ENCODE data around the gene TOLLIP. TPM values are rescaled to one million over a fixed set of nuclear protein-coding genes. Genes with fewer than 3 reads are reported as not detected.
"Not testable (repeated sequence)": the region's sequence is repeated elsewhere in the genome, so short reads cannot be mapped to it uniquely, and the experiment has no call there.

Gene TOLLIP
- total RNA-seq, 1 donor from 2014 or later: 67.5 TPM

GRCh38 chr11:1243521-1243920, 65.9 kb downstream of the TOLLIP start:
- H3K9me3 Mint-ChIP-seq (ENCODE audit: unreplicated experiment): peaks cover 16% of the 10 kb centered on the region
- not testable (repeated sequence) for H3K27ac Mint-ChIP-seq (ENCODE audit: unreplicated experiment); H3K4me3 Mint-ChIP-seq (ENCODE audit: unreplicated experiment); H3K36me3 Mint-ChIP-seq (ENCODE audit: unreplicated experiment); H3K27me3 Mint-ChIP-seq (ENCODE audit: unreplicated experiment); DNase-seq; H3K4me1 Mint-ChIP-seq (ENCODE audit: low read depth, unreplicated experiment)

- DNase-seq; H3K27ac Mint-ChIP-seq (ENCODE audit: unreplicated experiment); H3K4me3 Mint-ChIP-seq (ENCODE audit: unreplicated experiment); H3K4me1 Mint-ChIP-seq (ENCODE audit: low read depth, unreplicated experiment); H3K36me3 Mint-ChIP-seq (ENCODE audit: unreplicated experiment); H3K27me3 Mint-ChIP-seq (ENCODE audit: unreplicated experiment): not testable (repeated sequence)
- peaks cover 16% of the 10 kb centered on the region for H3K9me3 Mint-ChIP-seq (ENCODE audit: unreplicated experiment)
These were observed 66.7 kb downstream of the TOLLIP start for GRCh38 chr11:1242751-1243150.

- DNase-seq: no peak
- H3K9me3 Mint-ChIP-seq (ENCODE audit: unreplicated experiment): peaks cover 16% of the 10 kb centered on the region
- H3K27ac Mint-ChIP-seq (ENCODE audit: unreplicated experiment): no peak overlapping the region
- TF ChIP-seq CTCF (IDR thresholded peaks at IDR 0.05; ENCODE audit: partially characterized antibody, unreplicated experiment): no peak
- H3K36me3 Mint-ChIP-seq (ENCODE audit: unreplicated experiment): no peaks in the 10 kb centered on the region
- no peaks in the 10 kb centered on the region for H3K27me3 Mint-ChIP-seq (ENCODE audit: unreplicated experiment)
- no peak overlapping the region for H3K4me3 Mint-ChIP-seq (ENCODE audit: unreplicated experiment)
- H3K4me1 Mint-ChIP-seq (ENCODE audit: low read depth, unreplicated experiment): no peaks in the 10 kb centered on the region
These were observed 67.1 kb downstream of the TOLLIP start for GRCh38 chr11:1242289-1242688.

- Mint-ChIP-seq H3K36me3 (ENCODE audit: unreplicated experiment) (no peaks in the 10 kb centered on the region), H3K27ac (ENCODE audit: unreplicated experiment) (peak overlapping the region; percentile 12), H3K27me3 (ENCODE audit: unreplicated experiment) (no peaks in the 10 kb centered on the region), H3K4me3 (ENCODE audit: unreplicated experiment) (no peak overlapping the region), H3K4me1 (ENCODE audit: low read depth, unreplicated experiment) (no peaks in the 10 kb centered on the region), H3K9me3 (ENCODE audit: unreplicated experiment) (peaks cover 16% of the 10 kb centered on the region)
- TF ChIP-seq CTCF (IDR thresholded peaks at IDR 0.05; ENCODE audit: partially characterized antibody, unreplicated experiment): no peak
- DNase-seq: no peak
These were observed 67.7 kb downstream of the TOLLIP start for GRCh38 chr11:1241706-1242105.

- Mint-ChIP-seq H3K36me3 (ENCODE audit: unreplicated experiment) (no peaks in the 10 kb centered on the region), H3K27ac (ENCODE audit: unreplicated experiment) (no peak overlapping the region), H3K9me3 (ENCODE audit: unreplicated experiment) (peaks cover 11% of the 10 kb centered on the region), H3K4me1 (ENCODE audit: low read depth, unreplicated experiment) (no peaks in the 10 kb centered on the region), H3K27me3 (ENCODE audit: unreplicated experiment) (no peaks in the 10 kb centered on the region), H3K4me3 (ENCODE audit: unreplicated experiment) (no peak overlapping the region)
- DNase-seq: no peak
- TF ChIP-seq CTCF (IDR thresholded peaks at IDR 0.05; ENCODE audit: partially characterized antibody, unreplicated experiment): no peak
These were observed 68.7 kb downstream of the TOLLIP start for GRCh38 chr11:1240771-1241170.

- Mint-ChIP-seq H3K4me3 (ENCODE audit: unreplicated experiment) (no peak overlapping the region), H3K27ac (ENCODE audit: unreplicated experiment) (no peak overlapping the region), H3K27me3 (ENCODE audit: unreplicated experiment) (peaks cover 2% of the 10 kb centered on the region), H3K36me3 (ENCODE audit: unreplicated experiment) (no peaks in the 10 kb centered on the region), H3K9me3 (ENCODE audit: unreplicated experiment) (peaks cover 9% of the 10 kb centered on the region), H3K4me1 (ENCODE audit: low read depth, unreplicated experiment) (no peaks in the 10 kb centered on the region)
- DNase-seq: no peak
- no peak for TF ChIP-seq CTCF (IDR thresholded peaks at IDR 0.05; ENCODE audit: partially characterized antibody, unreplicated experiment)
These were observed 69.7 kb downstream of the TOLLIP start for GRCh38 chr11:1239596-1240205.
